GM18511 (cell line): ENCODE data around the gene CRISPLD2.

Experiments used
- ATAC-seq: cut with Tn5 transposase; IDR thresholded peaks from one replicate; pipeline ENCODE4 v1.9.1; 2021; ENCODE audit warnings: mild to moderate bottlenecking, moderate library complexity; ENCODE audit not compliant: unreplicated experiment

Gene CRISPLD2

GRCh38 chr16:84948851-84949610 is 129.2 kb downstream of the CRISPLD2 start:
- no peak for ATAC-seq

GRCh38 chr16:84949772-84950436 is 130.1 kb downstream of the CRISPLD2 start:
- no peak for ATAC-seq

GRCh38 chr16:84950906-84951305 is 131.1 kb downstream of the CRISPLD2 start:
- ATAC-seq, result no peak

GRCh38 chr16:84952335-84953189 is 132.8 kb downstream of the CRISPLD2 start:
- no peak for ATAC-seq

GRCh38 chr16:84953190-84953746 is 133.5 kb downstream of the CRISPLD2 start:
- no peak for ATAC-seq

- no peak for ATAC-seq
Measured at GRCh38 chr16:84955427-84955826, 135.6 kb downstream of the CRISPLD2 start.

- ATAC-seq, result no peak
Measured at GRCh38 chr16:84957192-84957591, 137.4 kb downstream of the CRISPLD2 start.

GRCh38 chr16:84957792-84958191 is 138.0 kb downstream of the CRISPLD2 start:
- no peak for ATAC-seq
